ENCODE data around the gene FOXN3.

DNA sequence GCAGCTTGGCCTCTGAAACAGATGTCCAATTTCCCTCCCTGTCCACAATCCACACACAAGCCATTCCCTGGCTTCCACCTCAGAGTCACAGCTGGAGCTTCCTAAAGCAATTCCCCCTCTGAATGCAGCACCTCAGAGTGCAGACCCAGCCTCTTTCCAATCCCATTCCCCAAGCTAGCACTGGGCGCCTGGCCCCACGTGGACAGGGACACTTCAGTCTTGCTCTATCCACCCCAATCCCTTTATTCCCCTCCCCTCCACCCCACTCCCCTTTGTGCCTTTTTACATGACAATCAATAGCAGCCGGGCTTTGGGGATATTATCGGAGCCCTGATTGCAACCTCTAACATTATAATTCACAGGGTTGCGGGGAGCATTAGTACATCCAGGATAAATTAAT is 300.0 kb downstream of the FOXN3 start:
- TF ChIP-seq POLR2A (IDR thresholded peaks at IDR 0.05; ENCODE audit: low read length): no peak
- TF ChIP-seq GATA1 (IDR thresholded peaks at IDR 0.05; ENCODE audit: low read depth, low read length): no peak

Measured in erythroblast (primary cell).